Ovary (tissue), 9 donors: ENCODE data around the gene USH2A. TPM values are rescaled to one million over a fixed set of nuclear protein-coding genes. Genes with fewer than 3 reads are reported as not detected.

Experiments used
- DNase-seq, 5 donors: peaks; one replicate each; pipeline ENCODE4 v3.0.0-alpha.2; 2019 to 2020
- H3K27ac ChIP-seq, 2 donors: fragments of 200-600 bp; one replicate each; pipeline versions ENCODE4 v1.5.1 to v1.8.0; 2019 to 2022
- H3K27me3 ChIP-seq: fragments of 200-600 bp; one replicate; pipeline ENCODE4 v1.8.0; 2022
- H3K36me3 ChIP-seq: fragments of 200-600 bp; sonication (generic); one replicate; pipeline ENCODE4 v1.5.1; 2019
- H3K4me1 ChIP-seq: one replicate; pipeline ENCODE4 v1.8.1; 2013; ENCODE audit warnings: mild to moderate bottlenecking, moderate library complexity; ENCODE audit not compliant: insufficient read depth
- H3K4me3 ChIP-seq: fragments of 200-600 bp; sonication (generic); one replicate; pipeline ENCODE4 v1.5.1; 2017
- H3K9me3 ChIP-seq, 2 donors: fragments of 200-600 bp in 1 of 2; sonication (generic) in 1 of 2; one replicate each; pipeline versions ENCODE4 v1.5.1 to v1.8.1; 2013 to 2019; ENCODE audit warnings: mild to moderate bottlenecking in 1 of 2, moderate library complexity in 1 of 2
- CTCF ChIP-seq, 3 donors: fragments of 450-650 bp in 2 of 3; fragments of 200-600 bp in 1 of 3; IDR thresholded peaks; one replicate each; pipeline versions ENCODE4 v1.5.1 to v1.8.0; 2016 to 2022; ENCODE audit warnings: antibody characterized with exemption in 3 of 3, mild to moderate bottlenecking in 1 of 3
- EP300 ChIP-seq: sonication (generic); formaldehyde crosslinking; IDR thresholded peaks from one replicate; pipeline ENCODE4 v1.6.1; 2017; ENCODE audit warnings: antibody characterized with exemption
- POLR2A ChIP-seq: fragments of 450-650 bp; IDR thresholded peaks from one replicate; pipeline ENCODE4 v1.6.1; 2017; ENCODE audit warnings: antibody characterized with exemption, mild to moderate bottlenecking, moderate library complexity
- WGBS, 3 donors: extraction: QIAGEN DNeasy Blood & Tissue Kit in 1 of 3; methylation state at CpG; one replicate each; pipeline versions ENCODE4 v1.1.5 to v1.1.7; 2013 to 2017; 5-methylcytosine and 5-hydroxymethylcytosine counted together
- intact Hi-C, 4 donors: fragments of 100-400 bp; cut with DNase I; formaldehyde crosslinking; loops; one replicate each; pipeline versions ENCODE4 v1.11.0 to v1.15.1; 2022 to 2023
- polyA plus RNA-seq, 2 donors: library from polyadenylated mRNA; stranded (reverse); fragments of 200-250 nt in 1 of 2; fragments of 350-450 nt in 1 of 2; fragmentation: Illumina TruSeq in 1 of 2; extraction: RNeasy Lipid Tissue Mini Kit (QIAGEN cat#74804) in 1 of 2; gene quantifications; one replicate each; pipeline ENCODE4 v1.2.3, GENCODE V29; 2013 to 2014
- total RNA-seq, 7 donors: library from RNA; depleted of rRNA in 2 of 7; stranded (reverse); fragments of >200 nt in 2 of 7; fragmentation: NEBNext Ultra II Directional in 3 of 7; extraction: Animal tissue kit (Norgen Biotek cat#: 25700) in 3 of 7; gene quantifications; one replicate each; pipeline versions ENCODE4 v1.1.0 to v1.2.4, GENCODE V29; 2016 to 2023
- donor health status: DM: no; HTN: no; CAD: no; lungs with moderate emphysema.
- donor health status: DM: no; HTN: no; CAD: no.
- donor health status: Bipolar disorder and iron deficiency.
- donor health status: DM: yes; HTN: yes; CAD: no.
- donor health status: DM: no; HTN: no; CAD: no.
- donor health status: DM: yes; HTN: yes; CAD: no.

Gene USH2A
- total and polyA plus RNA-seq, 9 donors: 0.01 to 0.11 TPM; not detected in 7

GRCh38 chr1:215744419-215744818, 678.8 kb downstream of the USH2A start:
- H3K9me3 ChIP-seq: no peaks in the 10 kb centered on the region
- H3K36me3 ChIP-seq: no peaks in the 10 kb centered on the region
- no peak overlapping the region for H3K27ac ChIP-seq
- H3K4me1 ChIP-seq: no peaks in the 10 kb centered on the region
- TF ChIP-seq EP300 (no peak), CTCF (IDR thresholded peaks at IDR 0.05) (no peak), POLR2A (no peak)
- no peak for DNase-seq
- H3K27me3 ChIP-seq: no peaks in the 10 kb centered on the region
- intact Hi-C loops: no loop called here
- WGBS, 3 donors: 79 to 90% (median 83%) methylated on average over 1 of the region's 1 CpG
- H3K4me3 ChIP-seq: no peak overlapping the region

GRCh38 chr1:215739025-215739424, 684.2 kb downstream of the USH2A start:
- no peaks in the 10 kb centered on the region for H3K36me3 ChIP-seq
- DNase-seq: no peak
- no peaks in the 10 kb centered on the region for H3K27me3 ChIP-seq
- no peaks in the 10 kb centered on the region for H3K4me1 ChIP-seq
- H3K27ac ChIP-seq: no peak overlapping the region
- H3K9me3 ChIP-seq: no peaks in the 10 kb centered on the region
- TF ChIP-seq EP300: no peak
- TF ChIP-seq POLR2A: no peak
- 86 to 92% (median 87%) methylated on average over 3 of the region's 3 CpGs for WGBS, 3 donors
- H3K4me3 ChIP-seq: no peak overlapping the region
- intact Hi-C loops: no loop called here

- no peaks in the 10 kb centered on the region for H3K9me3 ChIP-seq
- no peak for TF ChIP-seq CTCF (IDR thresholded peaks at IDR 0.05)
- TF ChIP-seq EP300: no peak
- no peak for TF ChIP-seq POLR2A
- intact Hi-C loops: no loop called here
- no peaks in the 10 kb centered on the region for H3K27me3 ChIP-seq
- H3K4me3 ChIP-seq: no peak overlapping the region
- H3K36me3 ChIP-seq: no peaks in the 10 kb centered on the region
- DNase-seq: no peak
- no peaks in the 10 kb centered on the region for H3K4me1 ChIP-seq
- H3K27ac ChIP-seq: no peak overlapping the region
These were observed 691.5 kb downstream of the USH2A start for GRCh38 chr1:215731699-215732098.

- Histone ChIP-seq H3K27ac (no peak overlapping the region), H3K27me3 (no peaks in the 10 kb centered on the region), H3K4me3 (no peak overlapping the region), H3K4me1 (no peaks in the 10 kb centered on the region), H3K36me3 (no peaks in the 10 kb centered on the region), H3K9me3 (no peaks in the 10 kb centered on the region)
- no peak for DNase-seq
- intact Hi-C loops: no loop called here
- no peak for TF ChIP-seq POLR2A
- WGBS, 3 donors: 91 to 96% (median 91%) methylated on average over 3 of the region's 3 CpGs
These were observed 692.6 kb downstream of the USH2A start for GRCh38 chr1:215730600-215730999.

GRCh38 chr1:215728169-215728568, 695.1 kb downstream of the USH2A start:
- no peak overlapping the region for H3K4me3 ChIP-seq
- no peaks in the 10 kb centered on the region for H3K36me3 ChIP-seq
- no peak for DNase-seq
- H3K4me1 ChIP-seq: no peaks in the 10 kb centered on the region
- 2 to 7% (median 3%) methylated on average over 3 of the region's 3 CpGs for WGBS, 3 donors
- no peak for TF ChIP-seq EP300
- TF ChIP-seq CTCF (IDR thresholded peaks at IDR 0.05): no peak
- no peak for TF ChIP-seq POLR2A
- no peaks in the 10 kb centered on the region for H3K9me3 ChIP-seq
- H3K27ac ChIP-seq: no peak overlapping the region
- intact Hi-C loops: no loop called here
- no peaks in the 10 kb centered on the region for H3K27me3 ChIP-seq

- intact Hi-C loops: no loop called here
- no peaks in the 10 kb centered on the region for H3K27me3 ChIP-seq
- DNase-seq: no peak
- H3K4me3 ChIP-seq: no peak overlapping the region
- no peak overlapping the region for H3K27ac ChIP-seq
- no peaks in the 10 kb centered on the region for H3K36me3 ChIP-seq
- no peak for TF ChIP-seq CTCF (IDR thresholded peaks at IDR 0.05)
- no peak for TF ChIP-seq POLR2A
- no peak for TF ChIP-seq EP300
- H3K4me1 ChIP-seq: no peaks in the 10 kb centered on the region
- H3K9me3 ChIP-seq: no peaks in the 10 kb centered on the region
These were observed 703.1 kb downstream of the USH2A start for GRCh38 chr1:215720126-215720525.
